Liver (tissue), 9 donors: ENCODE data around the gene FAM222A. TPM values are rescaled to one million over a fixed set of nuclear protein-coding genes. Genes with fewer than 3 reads are reported as not detected.

Experiments used
- DNase-seq: peaks from one replicate; pipeline ENCODE4 v3.0.0-alpha.2; 2017; ENCODE audit warnings: low spot score
- H3K27ac ChIP-seq, 2 donors: one replicate each; pipeline ENCODE4 v1.7.0; 2013; ENCODE audit warnings: inconsistent platforms in 2 of 2, low read length in 2 of 2, control low read depth in 1 of 2, low read depth in 1 of 2, mild to moderate bottlenecking in 1 of 2
- H3K27me3 ChIP-seq, 4 donors: one replicate each; pipeline versions ENCODE4 v1.6.1 to v1.7.0; 2013; ENCODE audit warnings: low read length in 3 of 4, inconsistent platforms in 1 of 4, mild to moderate bottlenecking in 1 of 4, moderate library complexity in 1 of 4; ENCODE audit not compliant: control insufficient read depth in 4 of 4, insufficient read depth in 4 of 4
- H3K36me3 ChIP-seq, 4 donors: one replicate each; pipeline versions ENCODE4 v1.6.1 to v1.7.0; 2013; ENCODE audit warnings: low read length in 3 of 4, mild to moderate bottlenecking in 3 of 4, low read depth in 1 of 4, moderate library complexity in 1 of 4; ENCODE audit not compliant: control insufficient read depth in 4 of 4, insufficient read depth in 3 of 4
- H3K4me1 ChIP-seq, 4 donors: one replicate each; pipeline versions ENCODE4 v1.6.1 to v1.7.0; 2013; ENCODE audit warnings: low read length in 3 of 4, mild to moderate bottlenecking in 3 of 4, moderate library complexity in 1 of 4; ENCODE audit not compliant: control insufficient read depth in 4 of 4, insufficient read depth in 4 of 4
- H3K4me3 ChIP-seq, 3 donors: one replicate each; pipeline versions ENCODE4 v1.6.1 to v1.7.0; 2013; ENCODE audit warnings: low read length in 3 of 3, control low read depth in 1 of 3, low read depth in 1 of 3, mild to moderate bottlenecking in 1 of 3
- H3K9ac ChIP-seq, 2 donors: one replicate each; pipeline ENCODE4 v1.7.0; 2013; ENCODE audit warnings: low read length in 2 of 2, mild to moderate bottlenecking in 2 of 2, moderate library complexity in 2 of 2, control low read depth in 1 of 2, low read depth in 1 of 2
- H3K9me3 ChIP-seq, 4 donors: one replicate each; pipeline versions ENCODE4 v1.6.1 to v1.7.0; 2013; ENCODE audit warnings: low read length in 3 of 4; ENCODE audit not compliant: control insufficient read depth in 4 of 4
- ATF3 ChIP-seq: IDR thresholded peaks from 2 replicates; pipeline ENCODE4 v1.6.1; 2016; ENCODE audit warnings: antibody characterized with exemption
- EGR1 ChIP-seq, 2 donors: IDR thresholded peaks; 2 replicates each; pipeline ENCODE4 v1.6.1; 2016 to 2018; ENCODE audit warnings: antibody characterized with exemption in 2 of 2, low read depth in 2 of 2
- FOXA1 ChIP-seq: IDR thresholded peaks from 2 replicates; pipeline ENCODE4 v1.6.1; 2016; ENCODE audit warnings: antibody characterized with exemption
- GABPA ChIP-seq, 2 donors: IDR thresholded peaks in 1 of 2; conservative IDR thresholded peaks in 1 of 2; 2 replicates each; pipeline ENCODE4 v1.6.1; 2016; ENCODE audit warnings: antibody characterized with exemption in 2 of 2, mild to moderate bottlenecking in 1 of 2, moderate library complexity in 1 of 2
- HNF4A ChIP-seq, 2 donors: conservative IDR thresholded peaks; 2 replicates each; pipeline ENCODE4 v1.6.1; 2016; ENCODE audit warnings: antibody characterized with exemption in 2 of 2, mild to moderate bottlenecking in 2 of 2
- HNF4G ChIP-seq: IDR thresholded peaks from 2 replicates; pipeline ENCODE4 v1.6.1; 2016; ENCODE audit warnings: antibody characterized with exemption
- JUND ChIP-seq, 2 donors: IDR thresholded peaks; 2 replicates each; pipeline ENCODE4 v1.6.1; 2016; ENCODE audit warnings: antibody characterized with exemption in 2 of 2
- NR2F2 ChIP-seq: IDR thresholded peaks from 2 replicates; pipeline ENCODE4 v1.6.1; 2016; ENCODE audit warnings: antibody characterized with exemption
- RAD21 ChIP-seq, 2 donors: IDR thresholded peaks; 2 replicates each; pipeline ENCODE4 v1.6.1; 2016; ENCODE audit warnings: antibody characterized with exemption in 2 of 2, mild to moderate bottlenecking in 2 of 2
- REST ChIP-seq: IDR thresholded peaks from 2 replicates; pipeline ENCODE4 v1.6.1; 2016; ENCODE audit warnings: antibody characterized with exemption, mild to moderate bottlenecking
- RXRA ChIP-seq, 2 donors: IDR thresholded peaks; 2 replicates each; pipeline ENCODE4 v1.6.1; 2017 to 2018; ENCODE audit warnings: antibody characterized with exemption in 2 of 2, mild to moderate bottlenecking in 1 of 2
- SP1 ChIP-seq: IDR thresholded peaks from 2 replicates; pipeline ENCODE4 v1.6.1; 2018; ENCODE audit warnings: antibody characterized with exemption, mild to moderate bottlenecking
- TAF1 ChIP-seq: conservative IDR thresholded peaks from 2 replicates; pipeline ENCODE4 v1.6.1; 2016; ENCODE audit warnings: antibody characterized with exemption, mild to moderate bottlenecking
- YY1 ChIP-seq: IDR thresholded peaks from 2 replicates; pipeline ENCODE4 v1.6.1; 2016; ENCODE audit warnings: antibody characterized with exemption, mild to moderate bottlenecking
- WGBS: extraction: QIAGEN DNeasy Blood & Tissue Kit; methylation state at CpG from one replicate; pipeline ENCODE4 v1.1.7; 2013; 5-methylcytosine and 5-hydroxymethylcytosine counted together
- polyA plus RNA-seq, 2 donors: library from polyadenylated mRNA; stranded (reverse) in 1 of 2; unstranded in 1 of 2; fragments of 200-250 nt in 1 of 2; fragments of >200 nt in 1 of 2; fragmentation: Nextera tagmentation in 1 of 2; extraction: Ambion mirVana in 1 of 2; gene quantifications; one replicate each; pipeline versions ENCODE4 v1.2.1 to v1.2.3, GENCODE V29; 2013 to 2015
- total RNA-seq, 2 donors: library from RNA; depleted of rRNA; stranded (reverse); fragments of >200 nt; gene quantifications; one replicate each; pipeline ENCODE4 v1.2.3, GENCODE V29; 2014
- TF ChIP-seq, protein P1 (sequence below): IDR thresholded peaks from 2 replicates; pipeline ENCODE4 v1.6.1; 2016; ENCODE audit warnings: antibody characterized with exemption
- TF ChIP-seq, protein P2 (sequence below): fragments of 150-350 bp; IDR thresholded peaks from 2 replicates; pipeline ENCODE4 v1.5.1; 2017; ENCODE audit warnings: improper control_type of control experiment, low read depth, low read length; ENCODE audit not compliant: missing input control
- donor health status: healthy.
- donor health status: healthy.
- donor health status: healthy.
- donor health status: healthy.
- donor health status: healthy.

The FAM222A gene
- total and polyA plus RNA-seq, 4 donors, result 0.97 to 2.2 (median 1.9) TPM

GRCh38 chr12:109811624-109811995 lies 98.0 kb downstream of the FAM222A start (continued):
- no peak for TF ChIP-seq HNF4A (conservative IDR thresholded peaks at IDR 0.05)

GRCh38 chr12:109813810-109814416 lies 100.3 kb downstream of the FAM222A start:
- Histone ChIP-seq H3K27ac (no peak overlapping the region), H3K4me1 (peaks cover 0 to 2% (median under 1%) of the 10 kb centered on the region in 4 donors), H3K27me3 (no peaks in the 10 kb centered on the region), H3K9ac (no peak overlapping the region), H3K4me3 (no peak overlapping the region), H3K9me3 (no peaks in the 10 kb centered on the region), H3K36me3 (peaks cover 0 to 28% (median 12%) of the 10 kb centered on the region in 4 donors)
- no peak for DNase-seq
- WGBS, result 95% methylated on average over 6 of the region's 6 CpGs
- no peak for TF ChIP-seq NR2F2
- no peak for TF ChIP-seq SP1

GRCh38 chr12:109814600-109815150 lies 101.0 kb downstream of the FAM222A start:
- no peak for DNase-seq
- Histone ChIP-seq H3K4me3 (no peak overlapping the region), H3K9me3 (no peaks in the 10 kb centered on the region), H3K36me3 (peaks cover 0 to 28% (median 12%) of the 10 kb centered on the region in 4 donors), H3K4me1 (peaks cover 0 to 6% (median 3%) of the 10 kb centered on the region in 4 donors), H3K27ac (no peak overlapping the region), H3K9ac (no peak overlapping the region), H3K27me3 (no peaks in the 10 kb centered on the region)
- WGBS, result 83% methylated on average over 20 of the region's 20 CpGs
- TF ChIP-seq RXRA (IDR thresholded peaks at IDR 0.05), result no peak
- TF ChIP-seq NR2F2, result no peak

DNA sequence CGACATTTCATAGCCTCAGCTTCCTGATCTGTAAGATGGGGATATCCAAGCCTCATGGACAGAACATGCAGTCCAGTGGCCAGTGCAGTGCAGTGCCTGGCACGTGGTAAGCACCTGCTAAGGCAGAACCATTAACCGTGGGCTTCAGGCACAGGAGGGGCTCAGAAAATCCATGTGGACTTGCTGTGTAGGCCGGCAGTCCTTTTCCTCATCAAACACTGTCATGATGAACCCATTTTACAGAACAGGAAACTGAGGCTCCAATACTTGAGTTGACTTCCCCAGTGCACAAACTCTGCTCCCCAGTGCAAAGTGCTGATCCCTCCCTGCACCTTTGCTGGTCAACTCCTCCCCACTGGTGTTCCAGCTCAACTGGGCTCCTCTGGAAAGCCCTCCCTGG lies 101.6 kb downstream of the FAM222A start:
- Histone ChIP-seq H3K4me1 (peaks cover 0 to 6% (median 3%) of the 10 kb centered on the region in 4 donors), H3K9me3 (no peaks in the 10 kb centered on the region), H3K27me3 (no peaks in the 10 kb centered on the region), H3K9ac (no peak overlapping the region), H3K27ac (no peak overlapping the region), H3K4me3 (no peak overlapping the region), H3K36me3 (peaks cover 0 to 28% (median 12%) of the 10 kb centered on the region in 4 donors)
- TF ChIP-seq, protein P1, sequence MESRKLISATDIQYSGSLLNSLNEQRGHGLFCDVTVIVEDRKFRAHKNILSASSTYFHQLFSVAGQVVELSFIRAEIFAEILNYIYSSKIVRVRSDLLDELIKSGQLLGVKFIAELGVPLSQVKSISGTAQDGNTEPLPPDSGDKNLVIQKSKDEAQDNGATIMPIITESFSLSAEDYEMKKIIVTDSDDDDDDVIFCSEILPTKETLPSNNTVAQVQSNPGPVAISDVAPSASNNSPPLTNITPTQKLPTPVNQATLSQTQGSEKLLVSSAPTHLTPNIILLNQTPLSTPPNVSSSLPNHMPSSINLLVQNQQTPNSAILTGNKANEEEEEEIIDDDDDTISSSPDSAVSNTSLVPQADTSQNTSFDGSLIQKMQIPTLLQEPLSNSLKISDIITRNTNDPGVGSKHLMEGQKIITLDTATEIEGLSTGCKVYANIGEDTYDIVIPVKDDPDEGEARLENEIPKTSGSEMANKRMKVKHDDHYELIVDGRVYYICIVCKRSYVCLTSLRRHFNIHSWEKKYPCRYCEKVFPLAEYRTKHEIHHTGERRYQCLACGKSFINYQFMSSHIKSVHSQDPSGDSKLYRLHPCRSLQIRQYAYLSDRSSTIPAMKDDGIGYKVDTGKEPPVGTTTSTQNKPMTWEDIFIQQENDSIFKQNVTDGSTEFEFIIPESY, result no peak
- TF ChIP-seq GABPA (IDR thresholded peaks at IDR 0.05 in 1 of 2, conservative IDR thresholded peaks at IDR 0.05 in 1 of 2) (no peak), RXRA (IDR thresholded peaks at IDR 0.05) (no peak), NR2F2 (no peak), HNF4A (conservative IDR thresholded peaks at IDR 0.05) (no peak), FOXA1 (no peak), REST (no peak), TAF1 (no peak), EGR1 (IDR thresholded peaks at IDR 0.05; ENCODE audit: low read depth in 2 of 2) (no peak), ATF3 (no peak), HNF4G (no peak), YY1 (no peak), JUND (IDR thresholded peaks at IDR 0.05) (no peak), RAD21 (IDR thresholded peaks at IDR 0.05) (no peak)
- TF ChIP-seq, protein P2, sequence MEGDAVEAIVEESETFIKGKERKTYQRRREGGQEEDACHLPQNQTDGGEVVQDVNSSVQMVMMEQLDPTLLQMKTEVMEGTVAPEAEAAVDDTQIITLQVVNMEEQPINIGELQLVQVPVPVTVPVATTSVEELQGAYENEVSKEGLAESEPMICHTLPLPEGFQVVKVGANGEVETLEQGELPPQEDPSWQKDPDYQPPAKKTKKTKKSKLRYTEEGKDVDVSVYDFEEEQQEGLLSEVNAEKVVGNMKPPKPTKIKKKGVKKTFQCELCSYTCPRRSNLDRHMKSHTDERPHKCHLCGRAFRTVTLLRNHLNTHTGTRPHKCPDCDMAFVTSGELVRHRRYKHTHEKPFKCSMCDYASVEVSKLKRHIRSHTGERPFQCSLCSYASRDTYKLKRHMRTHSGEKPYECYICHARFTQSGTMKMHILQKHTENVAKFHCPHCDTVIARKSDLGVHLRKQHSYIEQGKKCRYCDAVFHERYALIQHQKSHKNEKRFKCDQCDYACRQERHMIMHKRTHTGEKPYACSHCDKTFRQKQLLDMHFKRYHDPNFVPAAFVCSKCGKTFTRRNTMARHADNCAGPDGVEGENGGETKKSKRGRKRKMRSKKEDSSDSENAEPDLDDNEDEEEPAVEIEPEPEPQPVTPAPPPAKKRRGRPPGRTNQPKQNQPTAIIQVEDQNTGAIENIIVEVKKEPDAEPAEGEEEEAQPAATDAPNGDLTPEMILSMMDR, result no peak
- WGBS, result 93% methylated on average over 4 of the region's 4 CpGs
- DNase-seq, result no peak
